Measurements from ENCODE around the gene CBARP.

- TF ChIP-seq ZNF274 (IDR thresholded peaks at IDR 0.05; ENCODE audit: low read depth, low read length) (no peak), YY1 (IDR thresholded peaks at IDR 0.05; ENCODE audit: insufficient read depth, insufficient read length) (no peak), SUZ12 (IDR thresholded peaks at IDR 0.05; ENCODE audit: extremely low read depth, insufficient read depth, insufficient read length) (no peak)
Observed at GRCh38 chr19:1239796-1240737, 2.3 kb upstream of the CBARP start.

Data from NT2/D1 (cell line).